GM04503 (cell line): ENCODE data around the gene MDM2.
"Not testable (repeated sequence)": the region's sequence is repeated elsewhere in the genome, so short reads cannot be mapped to it uniquely, and the experiment has no call there.

Source experiments
- DNase-seq: peaks from one replicate; pipeline ENCODE4 v3.0.0-alpha.2; 2012; ENCODE audit warnings: low read depth

MDM2 gene

DNA sequence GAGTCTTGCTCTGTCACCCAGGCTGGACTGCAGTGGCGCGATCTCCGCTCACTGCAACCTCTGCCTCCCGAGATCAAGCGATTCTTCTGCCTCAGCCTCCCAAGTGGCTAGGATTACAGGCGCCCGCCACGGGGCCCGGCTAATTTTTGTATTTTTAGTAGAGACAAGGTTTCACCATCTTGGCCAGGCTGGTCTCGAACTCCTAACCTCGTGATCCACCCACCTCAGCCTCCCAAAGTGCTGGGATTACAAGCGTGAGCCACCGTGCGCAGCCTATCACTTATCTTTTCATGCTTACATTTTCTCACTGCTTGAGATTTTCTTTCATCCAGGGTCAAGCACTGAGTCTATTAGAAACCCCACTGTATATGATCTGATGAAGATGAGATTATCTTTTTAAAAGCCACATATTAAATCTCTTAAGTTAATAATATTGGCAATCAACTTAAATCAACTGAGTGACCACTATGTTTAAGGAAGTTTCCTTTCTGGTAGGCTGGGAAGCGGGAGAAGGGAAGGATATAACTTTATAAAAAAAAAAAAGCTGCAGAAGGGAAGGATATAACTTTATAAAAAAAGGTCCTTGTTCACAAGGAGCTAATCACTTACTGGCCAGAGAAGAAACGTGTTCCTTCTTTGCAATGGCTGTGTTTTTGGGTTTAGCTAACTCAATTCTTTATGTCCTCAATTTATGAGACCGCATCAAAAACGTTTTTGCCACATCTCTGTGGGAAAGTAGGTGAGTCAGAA lies 1.3 kb upstream of the MDM2 start:
- no peak for DNase-seq

DNA sequence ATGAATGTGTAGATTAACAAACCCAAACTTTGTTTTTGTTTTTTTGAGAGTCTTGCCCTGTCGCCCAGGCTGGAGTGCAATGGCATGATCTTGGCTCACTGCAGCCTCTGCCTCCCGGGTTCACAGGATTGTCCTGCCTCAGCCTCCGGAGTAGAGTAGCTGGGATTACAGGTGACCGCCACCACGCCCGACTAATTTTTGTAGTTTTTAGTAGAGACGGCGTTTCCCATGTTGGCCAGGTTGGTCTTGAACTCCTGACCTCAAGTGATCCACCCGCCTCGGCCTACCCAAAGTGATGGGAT lies 752 bp upstream of the MDM2 start:
- DNase-seq = not testable (repeated sequence)

- peak; percentile 80 for DNase-seq
These were observed 612 bp downstream of the MDM2 start for GRCh38 chr12:68808388-68809189.

DNA sequence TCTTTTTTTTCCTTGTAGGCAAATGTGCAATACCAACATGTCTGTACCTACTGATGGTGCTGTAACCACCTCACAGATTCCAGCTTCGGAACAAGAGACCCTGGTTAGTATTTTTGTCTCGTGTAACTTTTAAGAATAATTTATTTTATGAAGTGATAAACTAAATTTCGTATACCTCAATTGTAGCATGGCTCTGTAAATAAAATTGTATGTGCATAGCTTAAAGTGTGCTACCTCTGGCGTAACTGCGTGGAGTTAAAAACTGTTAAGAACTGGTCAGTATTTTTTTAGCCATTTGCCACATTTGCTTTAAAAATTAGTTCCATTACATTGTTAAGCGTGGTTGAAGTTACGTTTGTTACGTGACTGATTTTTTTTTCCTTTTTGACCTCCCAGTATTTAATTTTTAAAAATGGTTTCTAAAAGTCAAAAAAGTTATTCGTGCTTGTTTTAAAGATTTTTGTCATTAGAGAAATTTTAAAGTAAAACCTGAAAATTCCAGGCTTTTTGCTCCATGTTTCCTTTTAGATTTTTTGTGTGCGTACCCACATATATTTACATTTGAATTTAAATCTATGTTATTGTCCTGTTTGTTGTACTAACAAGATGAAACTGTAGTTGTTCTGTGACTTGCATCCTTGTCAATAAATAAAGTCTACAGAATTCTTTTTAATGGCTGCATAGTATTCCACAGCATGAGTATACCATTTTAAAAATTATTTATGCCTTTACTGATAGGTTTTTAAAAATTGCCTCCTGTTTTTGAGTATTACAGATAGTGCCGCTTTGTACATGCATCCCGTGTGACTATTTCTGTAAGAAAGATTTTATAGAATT lies 1.4 kb downstream of the MDM2 start:
- DNase-seq = no peak

DNA sequence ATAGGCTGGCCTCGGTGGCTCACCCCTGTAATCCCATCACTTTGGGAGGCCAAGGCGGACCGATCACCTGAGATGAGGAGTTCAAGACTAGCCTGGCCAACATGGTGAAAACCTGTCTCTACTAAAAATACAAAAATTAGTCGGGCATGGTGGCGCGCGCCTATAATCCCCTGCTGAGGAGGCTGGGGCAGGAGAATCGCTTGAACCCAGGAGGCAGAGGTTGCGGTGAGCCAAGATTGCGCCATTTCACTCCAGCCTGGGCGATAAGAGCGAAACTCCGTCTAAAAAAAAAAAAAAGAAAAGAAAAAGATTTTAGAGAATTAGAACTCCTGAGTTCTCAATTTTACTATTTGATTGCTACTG lies 2.0 kb downstream of the MDM2 start:
- DNase-seq = not testable (repeated sequence)

DNA sequence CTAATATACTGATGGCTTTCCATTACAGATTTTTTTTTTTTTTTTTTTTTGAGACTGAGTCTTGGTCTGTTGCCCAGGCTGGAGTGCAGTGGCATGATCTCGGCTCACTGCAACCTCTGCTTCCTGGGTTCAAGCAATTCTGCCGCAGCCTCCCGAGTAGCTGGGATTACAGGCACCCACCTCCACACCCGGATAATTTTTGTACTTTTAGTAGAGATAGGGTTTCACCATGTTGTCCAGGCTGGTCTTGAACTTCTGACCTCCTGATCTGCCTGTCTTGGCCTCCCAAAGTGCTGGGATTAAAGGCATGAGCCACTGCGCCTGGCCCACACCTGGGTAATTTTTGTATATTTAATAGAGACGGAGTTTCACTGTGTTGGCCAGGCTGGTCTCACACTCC lies 3.6 kb downstream of the MDM2 start:
- not testable (repeated sequence) for DNase-seq

DNA sequence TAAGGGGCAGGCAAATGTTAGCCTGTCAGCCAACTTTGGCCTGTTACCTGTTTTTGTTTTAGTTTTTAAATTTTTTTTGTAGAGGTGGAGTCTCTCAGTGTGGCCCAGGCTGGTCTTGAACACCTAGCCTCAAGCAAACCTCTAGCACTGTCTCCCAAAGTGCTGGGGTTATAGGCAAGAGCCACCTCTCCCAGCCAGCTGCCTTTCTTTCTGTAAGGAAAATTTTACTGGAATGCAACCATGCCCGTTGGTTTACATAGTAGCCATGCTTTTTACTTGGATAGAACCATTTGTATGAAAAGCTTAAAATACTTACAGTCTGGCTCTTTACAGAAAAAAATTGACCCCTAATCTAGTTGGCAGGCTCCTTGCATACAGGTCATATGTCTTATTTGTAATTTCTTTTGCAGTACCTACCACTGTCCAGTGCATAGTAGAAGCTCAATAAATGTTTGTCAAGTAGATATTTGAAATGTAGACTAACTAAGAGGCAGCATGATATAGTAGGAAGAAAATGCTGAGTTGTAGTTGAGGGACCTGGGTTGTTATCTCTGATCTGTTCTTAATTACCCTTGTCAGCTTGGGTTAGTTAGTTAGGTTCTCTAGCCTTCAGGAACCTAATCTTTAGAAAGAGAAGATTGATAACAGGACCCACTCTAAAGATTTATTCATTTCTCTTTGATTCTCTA lies 4.7 kb downstream of the MDM2 start:
- no peak for DNase-seq

DNA sequence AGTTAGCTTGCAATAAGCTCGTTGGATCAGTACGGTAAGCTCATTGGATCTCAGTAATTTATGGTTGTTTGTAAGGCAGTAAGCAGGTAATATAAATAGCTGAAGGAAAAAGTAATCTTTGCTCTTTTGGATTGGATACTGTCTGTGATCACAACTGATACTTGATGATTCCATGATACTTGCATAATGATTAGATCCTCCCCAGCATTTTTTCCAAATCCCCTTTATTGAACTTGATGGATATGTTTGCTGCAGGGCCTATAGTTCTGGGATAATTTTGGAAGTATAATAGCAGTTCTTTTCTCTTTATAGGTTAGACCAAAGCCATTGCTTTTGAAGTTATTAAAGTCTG lies 5.2 kb downstream of the MDM2 start:
- DNase-seq = no peak

- DNase-seq = no peak
These were observed 6.7 kb downstream of the MDM2 start for GRCh38 chr12:68814490-68815231.

DNA sequence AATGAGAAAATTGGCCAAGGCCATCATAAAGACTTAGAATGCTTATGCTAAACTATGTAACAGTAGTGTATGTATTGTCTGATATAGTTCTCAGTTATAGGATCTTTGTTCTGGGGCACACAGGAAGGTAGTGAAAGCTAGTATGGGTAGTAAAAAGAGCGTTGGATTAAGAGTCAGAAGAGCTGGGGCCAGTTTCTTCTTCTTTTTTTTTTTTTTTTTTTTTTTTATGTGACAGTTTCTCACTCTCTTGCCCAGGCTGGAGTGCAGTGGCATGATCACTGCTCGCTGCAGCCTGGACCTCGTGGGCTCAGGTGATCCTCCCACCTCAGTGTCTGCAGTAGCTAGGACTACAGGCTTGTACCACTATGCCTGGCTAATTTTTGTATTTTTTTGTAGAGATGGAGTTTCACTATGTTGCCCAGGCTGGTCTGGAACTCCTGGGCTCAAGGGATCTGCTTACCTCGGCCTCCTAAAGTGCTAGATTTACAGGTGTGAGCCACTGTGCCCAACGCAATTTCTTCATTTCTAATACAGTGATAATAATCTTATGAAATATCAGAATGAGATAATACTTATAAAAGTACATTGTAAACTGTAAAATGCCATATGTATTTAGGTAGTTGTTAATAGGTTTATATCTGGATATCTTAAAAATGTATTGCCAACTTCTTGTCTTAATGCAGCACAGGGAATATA lies 7.4 kb downstream of the MDM2 start:
- DNase-seq = no peak

DNA sequence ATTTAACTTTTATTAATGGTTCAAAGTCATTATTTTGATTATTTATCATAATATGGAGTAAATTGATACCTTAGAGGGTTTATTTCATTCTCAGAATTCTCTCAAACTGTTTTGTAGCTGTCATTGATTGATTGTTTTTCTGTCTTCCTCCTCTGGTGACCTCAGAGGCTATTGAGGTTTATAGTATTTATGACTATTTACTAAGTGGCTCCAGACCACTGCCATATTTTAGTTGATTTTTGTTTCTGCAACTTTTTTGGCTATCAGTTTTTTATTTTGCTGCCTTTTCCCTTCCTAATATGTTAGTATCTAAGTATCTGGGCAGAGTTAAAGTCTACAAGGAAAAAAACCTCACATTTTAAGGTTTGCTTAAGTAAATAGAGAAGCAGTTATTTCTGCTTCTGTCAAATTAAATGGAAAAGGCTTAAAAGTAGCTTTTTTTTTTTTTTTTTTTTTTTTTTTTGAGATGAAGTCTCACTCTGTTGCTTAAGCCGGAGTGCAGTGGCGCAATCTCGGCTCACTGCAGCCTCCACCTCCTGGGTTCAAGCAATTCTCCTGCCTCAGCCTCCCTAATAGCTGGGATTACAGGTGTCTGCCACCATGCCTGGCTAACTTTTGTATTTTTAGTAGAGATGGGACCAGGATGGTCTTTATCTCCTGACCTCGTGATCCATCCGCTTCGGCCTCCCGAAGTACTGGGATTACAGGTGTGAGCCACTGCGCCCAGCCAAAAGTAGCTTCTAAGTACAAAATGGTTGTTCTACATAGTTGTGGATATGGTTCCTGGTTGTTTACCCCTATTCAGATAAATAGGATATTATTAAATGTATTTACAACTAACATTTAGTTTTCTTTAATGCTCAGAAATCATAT lies 8.2 kb downstream of the MDM2 start:
- no peak for DNase-seq

GRCh38 chr12:68819481-68819880 lies 11.5 kb downstream of the MDM2 start:
- DNase-seq = not testable (repeated sequence)

DNA sequence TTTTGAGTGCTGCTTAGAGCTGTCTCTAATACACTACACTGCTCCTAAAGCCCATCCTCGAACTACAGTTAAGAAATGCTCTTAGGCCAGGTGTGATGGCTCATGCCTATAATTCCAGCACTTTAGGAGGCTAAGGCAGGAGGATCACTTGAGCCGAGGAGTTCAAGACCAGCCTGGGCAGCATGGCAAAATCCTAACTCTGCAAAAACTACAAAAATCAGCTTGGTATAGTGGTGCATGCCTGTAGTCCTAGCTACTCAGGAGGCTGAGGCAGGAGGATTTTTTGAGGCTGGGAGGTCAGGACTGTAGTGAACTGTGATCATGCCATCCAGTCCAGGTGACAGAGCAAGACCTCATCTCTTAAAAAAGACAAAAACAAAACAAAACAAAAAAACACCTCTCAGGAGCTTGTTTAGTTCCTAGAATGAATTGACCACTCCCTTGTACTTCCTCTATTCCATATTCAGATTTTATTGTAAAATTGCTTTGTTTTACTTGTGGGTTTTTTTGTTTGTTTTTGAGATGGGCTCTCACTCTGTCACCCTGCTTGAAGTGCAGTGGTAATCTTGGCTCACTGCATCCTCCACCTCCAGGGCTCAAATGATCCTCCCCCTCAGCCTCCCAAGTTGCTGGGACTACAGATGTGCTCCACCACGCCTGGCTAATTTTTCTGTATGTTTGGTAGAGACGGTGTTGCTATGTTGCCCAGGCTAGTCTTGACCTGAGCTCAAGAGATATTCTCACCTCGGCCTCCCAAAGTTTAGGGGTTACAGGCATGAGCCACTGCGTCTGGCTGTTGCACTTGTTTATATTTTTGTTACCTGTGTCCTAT lies 13.6 kb downstream of the MDM2 start:
- DNase-seq = no peak

- no peak for DNase-seq
These were observed 15.7 kb downstream of the MDM2 start for GRCh38 chr12:68823696-68824095.

GRCh38 chr12:68824131-68824530 lies 16.2 kb downstream of the MDM2 start:
- no peak for DNase-seq

- no peak for DNase-seq
These were observed 16.7 kb downstream of the MDM2 start for GRCh38 chr12:68824597-68825250.

- DNase-seq = no peak
These were observed 17.7 kb downstream of the MDM2 start for GRCh38 chr12:68825569-68826217.
